Mammary epithelial cell (primary cell): ENCODE measurements around the gene GPR180.

Experiments
- CTCF ChIP-seq, 2 donors: IDR thresholded peaks in 1 of 2; conservative IDR thresholded peaks in 1 of 2; 2 replicates each; pipeline ENCODE4 v1.5.1; 2011 to 2012; ENCODE audit warnings: inconsistent platforms in 2 of 2, low read length in 2 of 2, mild to moderate bottlenecking in 2 of 2, control low read depth in 1 of 2, low read depth in 1 of 2; ENCODE audit not compliant: insufficient read depth in 1 of 2; ENCODE audit errors: extremely low read depth in 1 of 2
- EZH2 ChIP-seq: IDR thresholded peaks from 2 replicates; pipeline ENCODE4 v1.6.1; 2012; ENCODE audit warnings: low read length, inconsistent platforms, borderline replicate concordance

- TF ChIP-seq CTCF (conservative IDR thresholded peaks at IDR 0.05 in 1 of 2, IDR thresholded peaks at IDR 0.05 in 1 of 2; ENCODE audit: extremely low read depth in 1 of 2, insufficient read depth in 1 of 2, low read depth in 1 of 2, low read length in 2 of 2) = no peak
- no peak for TF ChIP-seq EZH2
Observed at GRCh38 chr13:94557684-94558235, 43.9 kb upstream of the GPR180 start.
